MM.1S (cell line): ENCODE data around the gene SCIN.

Experiments used
- DNase-seq: peaks from one replicate; pipeline ENCODE4 v3.0.0-alpha.2; 2015
- H2AFZ ChIP-seq: fragments of 300-600 bp; sonication (generic); 2 replicates; pipeline ENCODE4 v1.6.0; 2016; ENCODE audit warnings: antibody characterized with exemption, low read length
- H3F3A ChIP-seq: fragments of 300-600 bp; sonication (generic); 2 replicates; pipeline ENCODE4 v1.6.1; 2016; ENCODE audit warnings: mild to moderate bottlenecking, antibody characterized with exemption, low read length, moderate library complexity, mixed read lengths; ENCODE audit not compliant: insufficient read depth
- H3K27ac ChIP-seq: fragments of 300-600 bp; sonication (generic); 2 replicates; pipeline ENCODE4 v1.5.1; 2016; ENCODE audit warnings: mild to moderate bottlenecking, low read length
- H3K27me3 ChIP-seq: fragments of 300-600 bp; sonication (generic); replicated peaks from 2 replicates; pipeline ENCODE4 v1.6.0; 2016; ENCODE audit warnings: low read length; ENCODE audit not compliant: insufficient read depth
- H3K36me3 ChIP-seq: fragments of 300-600 bp; sonication (generic); replicated peaks from 2 replicates; pipeline ENCODE4 v1.6.1; 2016; ENCODE audit warnings: mild to moderate bottlenecking, low read length, mixed read lengths; ENCODE audit not compliant: insufficient read depth
- H3K4me1 ChIP-seq: fragments of 300-600 bp; sonication (generic); 2 replicates; pipeline ENCODE4 v1.6.1; 2016; ENCODE audit warnings: low read length, mixed read lengths
- H3K4me2 ChIP-seq: fragments of 300-600 bp; sonication (generic); 2 replicates; pipeline ENCODE4 v1.6.0; 2016; ENCODE audit warnings: low read depth, low read length
- H3K4me3 ChIP-seq: fragments of 300-600 bp; sonication (generic); 2 replicates; pipeline ENCODE4 v1.5.1; 2016; ENCODE audit warnings: low read length, mixed read lengths
- H3K79me2 ChIP-seq: fragments of 300-600 bp; sonication (generic); 2 replicates; pipeline ENCODE4 v1.6.1; 2016; ENCODE audit warnings: mixed run types, low read length, mixed read lengths
- H3K9ac ChIP-seq: fragments of 300-600 bp; sonication (generic); 2 replicates; pipeline ENCODE4 v1.6.1; 2016; ENCODE audit warnings: low read length, mixed read lengths
- H3K9me2 ChIP-seq: fragments of 300-600 bp; sonication (generic); replicated peaks from 2 replicates; pipeline ENCODE4 v1.6.1; 2016; ENCODE audit warnings: mild to moderate bottlenecking, low read length, mixed read lengths; ENCODE audit not compliant: insufficient read depth
- H3K9me3 ChIP-seq: fragments of 300-600 bp; sonication (generic); replicated peaks from 2 replicates; pipeline ENCODE4 v1.6.1; 2016; ENCODE audit warnings: mild to moderate bottlenecking, low read length, mixed read lengths; ENCODE audit not compliant: insufficient read depth
- H4K20me1 ChIP-seq: fragments of 300-600 bp; sonication (generic); 2 replicates; pipeline ENCODE4 v1.6.1; 2016; ENCODE audit warnings: mild to moderate bottlenecking, low read length, moderate library complexity, mixed read lengths; ENCODE audit not compliant: insufficient read depth
- CTCF ChIP-seq: fragments of 300-600 bp; sonication (generic); IDR thresholded peaks from 2 replicates; pipeline ENCODE4 v1.5.1; 2016; ENCODE audit warnings: antibody characterized with exemption, low read length, mixed read lengths
- EZH2 ChIP-seq: fragments of 300-600 bp; sonication (generic); optimal IDR thresholded peaks from 2 replicates; pipeline ENCODE3; 2017; ENCODE audit warnings: low read depth, mild to moderate bottlenecking, antibody characterized with exemption, low read length, mixed read lengths
- EZH2phosphoT487 ChIP-seq: fragments of 300-600 bp; sonication (generic); IDR thresholded peaks from 2 replicates; pipeline ENCODE4 v1.6.1; 2018; ENCODE audit warnings: antibody characterized with exemption, low read length

The SCIN gene

GRCh38 chr7:12623223-12623622, 52.7 kb downstream of the SCIN start:
- no peaks in the 10 kb centered on the region for H3K4me1 ChIP-seq
- H3K9me3 ChIP-seq, result no peaks in the 10 kb centered on the region
- no peaks in the 10 kb centered on the region for H3F3A ChIP-seq
- H3K27ac ChIP-seq, result no peak overlapping the region
- no peaks in the 10 kb centered on the region for H3K36me3 ChIP-seq
- no peaks in the 10 kb centered on the region for H4K20me1 ChIP-seq
- H3K79me2 ChIP-seq, result no peaks in the 10 kb centered on the region
- H3K4me2 ChIP-seq, result no peak overlapping the region
- DNase-seq, result no peak
- H3K27me3 ChIP-seq, result no peaks in the 10 kb centered on the region
- no peak overlapping the region for H3K9ac ChIP-seq
- H3K9me2 ChIP-seq, result no peaks in the 10 kb centered on the region
- no peak overlapping the region for H2AFZ ChIP-seq
- H3K4me3 ChIP-seq, result no peak overlapping the region
- TF ChIP-seq CTCF (no peak), EZH2phosphoT487 (no peak), EZH2 (no peak)

- H3K9me2 ChIP-seq, result no peaks in the 10 kb centered on the region
- no peaks in the 10 kb centered on the region for H3K4me1 ChIP-seq
- no peaks in the 10 kb centered on the region for H3K79me2 ChIP-seq
- H3F3A ChIP-seq, result no peaks in the 10 kb centered on the region
- H3K36me3 ChIP-seq, result no peaks in the 10 kb centered on the region
- H3K27ac ChIP-seq, result no peak overlapping the region
- H3K9ac ChIP-seq, result no peak overlapping the region
- peak; percentile 42 for DNase-seq
- no peak for TF ChIP-seq EZH2phosphoT487
- peak; percentile 85 for TF ChIP-seq CTCF
- no peak for TF ChIP-seq EZH2
- H2AFZ ChIP-seq, result no peak overlapping the region
- H3K4me3 ChIP-seq, result no peak overlapping the region
- H4K20me1 ChIP-seq, result no peaks in the 10 kb centered on the region
- H3K27me3 ChIP-seq, result no peaks in the 10 kb centered on the region
- H3K9me3 ChIP-seq, result no peaks in the 10 kb centered on the region
- H3K4me2 ChIP-seq, result 0 out of 2 replicates have a peak overlapping the region, but pooled peaks have one; percentile 17
Measured at GRCh38 chr7:12623885-12624498, 53.5 kb downstream of the SCIN start.

GRCh38 chr7:12625836-12626235, 55.3 kb downstream of the SCIN start:
- Histone ChIP-seq H3K27me3 (no peaks in the 10 kb centered on the region), H3K4me3 (no peak overlapping the region)

GRCh38 chr7:12629816-12630512, 59.4 kb downstream of the SCIN start:
- no peak for DNase-seq
- Histone ChIP-seq H3K9me2 (no peaks in the 10 kb centered on the region), H3K9ac (no peak overlapping the region), H3K4me1 (no peaks in the 10 kb centered on the region), H3K4me3 (no peak overlapping the region), H3K27ac (no peak overlapping the region), H3K79me2 (no peaks in the 10 kb centered on the region), H4K20me1 (no peaks in the 10 kb centered on the region), H2AFZ (no peak overlapping the region), H3F3A (no peaks in the 10 kb centered on the region), H3K36me3 (no peaks in the 10 kb centered on the region), H3K4me2 (no peak overlapping the region), H3K27me3 (no peaks in the 10 kb centered on the region), H3K9me3 (no peaks in the 10 kb centered on the region)
- no peak for TF ChIP-seq CTCF
- no peak for TF ChIP-seq EZH2phosphoT487
- no peak for TF ChIP-seq EZH2

More at GRCh38 chr7:12625836-12626235, 55.3 kb downstream of the SCIN start:
- H3K4me1 ChIP-seq, result no peaks in the 10 kb centered on the region
- H3K9me2 ChIP-seq, result no peaks in the 10 kb centered on the region
- no peaks in the 10 kb centered on the region for H3K79me2 ChIP-seq
- no peak for DNase-seq
- no peaks in the 10 kb centered on the region for H4K20me1 ChIP-seq
- H3K27ac ChIP-seq, result no peak overlapping the region
- no peak for TF ChIP-seq EZH2
- H3K9ac ChIP-seq, result no peak overlapping the region
- no peak overlapping the region for H2AFZ ChIP-seq
- no peaks in the 10 kb centered on the region for H3K36me3 ChIP-seq
- no peaks in the 10 kb centered on the region for H3K9me3 ChIP-seq
- no peaks in the 10 kb centered on the region for H3F3A ChIP-seq
- H3K4me2 ChIP-seq, result no peak overlapping the region
